T-helper 9 cell (primary cell): ENCODE measurements around the gene SNRNP200.

Experiments used
- DNase-seq: peaks from one replicate; pipeline ENCODE4 v3.0.0-alpha.2; 2020

SNRNP200 gene

DNA sequence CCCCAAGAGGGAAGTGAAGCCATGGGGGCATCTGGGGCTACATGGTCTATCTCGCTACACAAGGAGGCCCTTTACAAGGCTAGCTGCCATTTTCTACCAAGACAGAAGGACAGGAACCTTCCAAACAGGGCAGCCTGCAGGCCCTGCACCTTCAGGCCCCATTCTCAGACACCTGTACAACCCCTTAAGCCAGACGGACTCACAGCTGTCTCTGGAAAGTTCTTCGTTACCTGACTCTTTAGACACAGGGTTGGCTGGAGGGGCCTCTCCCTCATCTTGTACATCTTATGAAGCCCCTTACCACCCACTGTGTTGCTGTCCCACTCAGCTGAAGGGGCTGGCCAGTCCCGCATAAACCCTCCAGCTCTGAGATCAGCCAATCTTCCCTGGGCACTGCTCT lies 56.7 kb downstream of the SNRNP200 start:
- no peak for DNase-seq

DNA sequence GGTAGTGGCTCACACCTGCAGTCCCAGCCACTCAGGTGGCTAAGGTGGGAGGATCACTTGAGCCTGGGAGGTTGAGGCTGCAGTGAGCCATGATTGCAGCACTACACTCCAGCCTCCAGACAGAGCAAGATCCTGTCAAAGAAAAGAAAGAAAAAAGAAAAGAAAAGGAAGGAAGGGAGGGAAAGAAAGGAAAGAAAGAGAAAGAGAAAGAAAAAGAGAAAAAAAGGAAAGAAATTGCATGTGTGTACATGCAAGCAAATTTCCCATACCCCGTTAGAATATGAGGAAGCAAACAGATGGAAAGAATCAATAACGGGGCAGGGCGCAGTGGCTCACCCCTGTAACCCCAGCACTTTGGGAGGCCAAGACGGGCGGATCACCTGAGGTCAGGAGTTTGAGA lies 57.5 kb downstream of the SNRNP200 start:
- no peak for DNase-seq

DNA sequence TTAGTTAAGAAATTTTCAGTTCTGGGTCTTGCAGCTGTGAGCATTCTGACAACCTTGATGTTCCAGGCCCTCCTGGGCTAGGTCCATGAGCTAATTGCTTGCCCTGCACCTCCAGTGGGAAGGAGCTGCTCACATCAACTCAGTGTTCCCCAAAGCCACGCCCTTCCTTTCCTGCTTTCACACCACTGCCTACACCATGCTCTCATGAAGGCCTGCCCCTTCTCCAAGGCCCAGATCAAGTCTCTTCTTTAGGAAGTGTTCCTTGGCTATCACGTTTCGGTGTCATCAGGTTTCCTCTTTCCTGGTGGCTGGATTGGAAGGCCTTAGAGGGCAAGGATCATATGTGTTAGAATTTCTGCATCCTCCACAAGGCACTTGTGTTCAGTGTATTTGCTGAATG lies 58.3 kb downstream of the SNRNP200 start:
- DNase-seq: no peak

DNA sequence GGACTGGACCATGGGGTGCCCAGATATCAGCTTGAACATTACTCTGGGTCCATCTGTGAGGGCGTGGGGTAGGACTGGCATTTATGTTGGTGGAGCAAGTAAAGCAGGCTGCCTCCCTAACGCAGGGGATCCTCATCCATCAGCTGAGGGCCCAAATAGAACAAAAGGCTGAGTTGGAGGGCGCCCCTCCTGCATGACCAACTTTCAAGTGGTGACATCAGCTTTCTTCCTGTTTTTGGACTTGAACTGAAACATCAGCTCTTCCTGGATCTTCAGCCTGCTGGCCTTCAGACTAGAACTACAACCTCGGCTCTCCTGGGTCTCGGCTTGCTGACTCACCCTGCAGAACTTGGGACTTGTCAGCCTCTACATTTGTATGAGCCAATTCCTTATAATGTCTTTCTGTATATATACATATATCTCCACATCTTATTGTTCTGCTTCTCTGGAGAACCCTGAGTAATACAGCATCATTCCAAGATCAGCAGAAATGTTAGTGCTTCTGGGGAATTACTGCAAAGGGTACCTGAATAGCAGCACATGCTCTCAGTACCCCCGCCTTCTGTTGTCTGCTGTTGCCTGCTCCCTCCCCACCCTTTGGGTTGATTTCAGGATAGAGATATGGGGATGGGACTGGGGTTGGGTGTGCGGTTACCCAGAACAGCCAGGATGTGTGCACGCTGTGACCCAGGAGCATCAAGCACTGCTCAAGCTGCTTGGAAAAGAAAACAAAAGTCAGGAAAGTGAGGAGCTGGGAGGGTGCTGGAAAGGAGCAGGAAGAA lies 59.5 kb downstream of the SNRNP200 start:
- DNase-seq: no peak

DNA sequence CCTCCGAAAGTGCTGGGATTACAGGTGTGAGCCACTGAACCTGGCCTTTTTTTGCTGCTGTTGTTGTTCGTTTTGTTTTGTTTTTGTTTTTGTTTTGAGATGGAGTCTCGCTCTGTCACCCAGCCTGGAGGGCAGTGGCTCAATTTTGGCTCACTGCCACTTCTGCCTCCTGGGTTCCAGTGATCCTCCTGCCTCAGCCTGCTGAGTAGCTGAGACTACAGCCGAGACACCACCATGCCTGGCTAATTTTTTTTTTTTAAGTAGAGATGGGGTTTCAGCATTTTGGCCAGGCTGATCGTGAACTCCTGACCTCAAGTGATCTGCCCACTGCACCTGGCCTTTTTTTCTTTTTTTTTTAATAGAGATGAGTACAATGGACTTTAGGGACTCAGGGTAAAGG lies 61.5 kb downstream of the SNRNP200 start:
- no peak for DNase-seq

- peak; percentile 22 for DNase-seq
Observed at GRCh38 chr2:96241900-96242611, 63.3 kb downstream of the SNRNP200 start.

DNA sequence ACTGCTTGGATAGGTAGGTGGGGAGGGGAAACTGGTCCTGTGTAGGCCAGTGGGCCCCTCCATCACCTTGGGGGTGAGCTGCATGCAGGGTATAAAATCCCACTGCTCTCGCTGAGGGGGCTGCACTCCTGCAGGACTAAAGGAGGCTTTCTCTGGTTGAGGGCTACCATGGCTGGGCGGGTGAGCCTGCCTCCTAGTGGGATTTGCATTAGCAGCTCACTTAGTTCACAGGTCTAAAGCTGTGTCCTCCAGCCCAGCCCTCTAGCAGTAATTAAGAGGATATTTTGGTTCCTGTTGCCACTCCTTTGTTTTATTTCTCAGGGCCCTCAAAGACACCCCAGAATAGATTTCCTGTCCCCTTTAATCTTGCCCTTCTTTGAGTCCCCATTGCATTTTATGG lies 64.1 kb downstream of the SNRNP200 start:
- DNase-seq: no peak

DNA sequence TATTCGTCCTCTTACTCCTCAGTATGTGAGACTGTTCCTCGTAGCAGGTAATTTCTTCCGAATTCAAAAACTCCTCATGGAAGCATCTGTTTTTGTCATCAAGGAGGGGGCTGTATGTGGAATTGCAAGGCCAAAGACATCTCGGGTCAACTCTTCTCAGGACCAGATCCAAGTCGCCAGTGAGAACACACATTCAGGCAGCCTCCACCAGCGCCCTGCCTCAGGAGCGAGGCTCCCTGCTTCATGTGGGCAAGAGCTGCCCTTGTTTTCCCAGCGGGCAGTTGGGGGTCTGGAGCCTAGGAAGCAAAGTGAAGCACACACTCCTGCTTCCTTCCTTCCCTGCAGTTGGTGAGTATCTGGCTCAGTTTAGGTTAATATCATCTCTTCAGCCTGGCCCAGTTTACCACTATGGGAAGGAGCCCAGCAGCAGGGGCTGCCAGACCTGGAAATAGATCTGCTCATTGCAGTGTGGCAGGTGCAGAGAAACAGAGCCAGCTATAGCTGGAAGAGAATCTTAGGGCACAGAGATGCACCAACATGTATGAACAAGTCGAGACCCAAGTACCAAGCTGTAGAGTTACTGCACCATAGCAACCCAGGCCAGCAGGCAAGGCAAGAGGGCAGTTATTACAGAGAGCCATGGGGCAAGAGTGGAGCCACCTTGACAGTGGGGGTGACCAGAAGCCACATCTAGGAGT lies 64.9 kb downstream of the SNRNP200 start:
- DNase-seq: no peak

DNA sequence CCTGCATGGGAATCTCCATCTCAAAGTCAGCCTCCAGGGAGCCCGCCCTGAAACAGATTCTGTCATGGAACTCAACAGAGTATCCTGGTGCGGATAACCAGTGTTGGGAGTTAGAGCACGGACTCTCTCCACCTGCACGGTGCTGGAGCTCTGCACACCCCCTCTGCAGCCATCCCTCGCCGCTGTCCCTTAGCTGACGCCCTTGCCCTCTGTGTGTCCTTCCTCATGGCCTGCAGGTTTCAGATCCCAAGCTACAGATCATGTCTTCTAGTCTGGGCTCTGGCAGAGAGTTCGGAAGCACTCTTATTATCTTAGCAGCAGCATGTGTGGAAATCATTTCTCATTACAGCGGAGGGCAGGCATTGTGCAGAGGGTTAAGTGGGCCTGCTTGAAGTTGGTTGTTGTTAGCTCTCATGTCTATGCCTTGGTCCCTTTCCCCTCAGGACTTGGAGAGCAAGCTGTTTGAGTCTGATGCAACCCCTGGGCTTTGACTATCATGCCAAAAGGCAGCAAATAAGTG lies 65.5 kb downstream of the SNRNP200 start:
- DNase-seq: no peak

- no peak for DNase-seq
Observed at GRCh38 chr2:96239091-96239490, 66.3 kb downstream of the SNRNP200 start.

GRCh38 chr2:96238266-96238665 lies 67.1 kb downstream of the SNRNP200 start:
- DNase-seq: no peak

- DNase-seq: no peak
Observed at GRCh38 chr2:96236882-96237281, 68.5 kb downstream of the SNRNP200 start.

- DNase-seq: no peak
Observed at GRCh38 chr2:96233880-96234316, 71.4 kb downstream of the SNRNP200 start.

DNA sequence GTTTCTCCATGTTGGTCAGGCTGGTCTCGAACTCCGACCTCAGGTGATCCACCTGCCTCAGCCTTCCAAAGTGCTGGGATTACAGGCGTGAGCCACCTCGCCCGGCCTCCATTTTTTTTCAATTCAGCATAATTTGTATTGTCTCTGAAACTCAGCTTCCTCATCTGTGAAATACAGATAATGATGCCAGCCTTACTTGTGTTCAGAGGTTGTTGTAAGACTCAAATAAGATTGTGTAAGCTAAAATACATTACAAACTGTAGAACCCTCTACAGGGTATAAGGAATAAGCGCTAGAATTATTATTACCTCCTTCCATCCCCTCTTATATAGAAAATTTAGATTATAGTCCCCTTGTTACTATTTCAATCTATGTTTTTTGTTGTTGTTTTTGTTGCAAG lies 71.9 kb downstream of the SNRNP200 start:
- no peak for DNase-seq

DNA sequence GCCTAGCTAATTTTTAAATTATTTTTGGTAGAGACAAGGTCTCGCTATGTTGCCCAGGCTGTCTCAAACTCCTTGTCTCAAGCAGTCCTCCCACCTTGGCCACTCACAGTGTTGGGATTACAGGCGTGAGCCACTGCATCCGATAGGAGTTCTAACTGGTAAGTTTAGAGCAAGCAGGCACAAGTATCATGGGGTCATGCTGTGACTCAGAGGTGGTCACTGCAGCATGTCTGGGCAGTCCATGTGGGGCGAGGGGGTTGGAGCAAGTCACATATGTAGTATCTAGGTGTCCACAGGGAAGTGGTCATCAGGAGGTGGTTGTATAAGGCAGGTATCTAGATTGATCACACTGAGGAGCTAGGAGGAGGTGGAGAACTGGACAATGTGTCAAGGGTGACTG lies 74.0 kb downstream of the SNRNP200 start:
- no peak for DNase-seq

DNA sequence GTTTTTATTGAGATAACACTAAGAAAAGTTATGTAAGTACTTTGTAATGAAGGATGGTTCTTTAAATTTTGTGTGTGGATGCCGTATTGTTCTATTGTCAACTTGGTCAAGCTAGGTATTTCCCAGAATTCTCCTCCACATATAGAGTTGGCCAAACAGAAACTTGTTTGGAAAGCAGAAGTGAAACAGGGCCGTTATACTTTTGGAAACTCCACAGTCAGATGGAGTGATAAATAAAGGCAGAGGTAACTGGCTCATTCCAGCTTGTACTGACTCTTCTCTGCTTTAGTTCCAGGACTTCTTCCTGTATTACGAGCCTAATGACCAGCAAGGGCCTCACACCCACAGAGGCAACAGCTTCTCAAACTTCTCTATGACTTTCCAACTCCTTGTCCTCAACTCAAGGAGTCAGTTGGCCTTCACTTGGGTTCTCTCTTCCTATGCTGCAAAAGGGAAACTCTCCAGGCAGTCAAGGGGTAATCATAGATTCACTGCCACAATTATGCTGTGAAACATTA lies 80.3 kb downstream of the SNRNP200 start:
- no peak for DNase-seq
